ENCODE data around the gene CA10. TPM values are rescaled to one million over a fixed set of nuclear protein-coding genes. Genes with fewer than 3 reads are reported as not detected.

Gene CA10
- polyA plus RNA-seq, 3 donors, result 0.05 to 0.09 TPM; not detected in 1

GRCh38 chr17:51699303-51699702 is 459.2 kb downstream of the CA10 start:
- 76 to 89% (median 83%) methylated on average over 5 of the region's 5 CpGs for WGBS, 3 donors
- no peak overlapping the region for H3K27ac ChIP-seq (ENCODE audit: low read depth, low read length)

- H3K27ac ChIP-seq (ENCODE audit: low read depth, low read length), result no peak overlapping the region
- WGBS, 3 donors, result 66 to 79% (median 71%) methylated on average over 2 of the region's 2 CpGs
Measured at GRCh38 chr17:51692917-51693316, 465.6 kb downstream of the CA10 start.

GRCh38 chr17:51687887-51688286 is 470.6 kb downstream of the CA10 start:
- no peak overlapping the region for H3K27ac ChIP-seq (ENCODE audit: low read depth, low read length)
- 78 to 90% (median 80%) methylated on average over 3 of the region's 3 CpGs for WGBS, 3 donors

GRCh38 chr17:51685287-51685909 is 473.1 kb downstream of the CA10 start:
- WGBS, 3 donors, result 54 to 68% (median 68%) methylated on average over 2 of the region's 2 CpGs
- no peak overlapping the region for H3K27ac ChIP-seq (ENCODE audit: low read depth, low read length)

GRCh38 chr17:51684214-51684613 is 474.3 kb downstream of the CA10 start:
- no peak overlapping the region for H3K27ac ChIP-seq (ENCODE audit: low read depth, low read length)
- 53 to 58% (median 58%) methylated on average over 5 of the region's 5 CpGs for WGBS, 3 donors

GRCh38 chr17:51683291-51683690 is 475.2 kb downstream of the CA10 start:
- WGBS, 3 donors, result 78 to 92% (median 91%) methylated on average over 10 of the region's 10 CpGs
- no peak overlapping the region for H3K27ac ChIP-seq (ENCODE audit: low read depth, low read length)

- H3K27ac ChIP-seq (ENCODE audit: low read depth, low read length), result no peak overlapping the region
- 53 to 72% (median 63%) methylated on average over 5 of the region's 5 CpGs for WGBS, 3 donors
Measured at GRCh38 chr17:51682115-51682514, 476.4 kb downstream of the CA10 start.

- 76 to 92% (median 86%) methylated on average over 1 of the region's 1 CpG for WGBS, 3 donors
- H3K27ac ChIP-seq (ENCODE audit: low read depth, low read length), result no peak overlapping the region
Measured at GRCh38 chr17:51677875-51678274, 480.6 kb downstream of the CA10 start.

GRCh38 chr17:51676691-51677487 is 481.6 kb downstream of the CA10 start:
- WGBS, 3 donors, result 73 to 76% (median 73%) methylated on average over 5 of the region's 5 CpGs
- H3K27ac ChIP-seq (ENCODE audit: low read depth, low read length), result no peak overlapping the region

- no peak overlapping the region for H3K27ac ChIP-seq (ENCODE audit: low read depth, low read length)
- 63 to 74% (median 74%) methylated on average over 12 of the region's 12 CpGs for WGBS, 3 donors
Measured at GRCh38 chr17:51674579-51675255, 483.8 kb downstream of the CA10 start.

GRCh38 chr17:51673070-51673469 is 485.4 kb downstream of the CA10 start:
- no peak overlapping the region for H3K27ac ChIP-seq (ENCODE audit: low read depth, low read length)

- no peak overlapping the region for H3K27ac ChIP-seq (ENCODE audit: low read depth, low read length)
- WGBS, 3 donors, result 52 to 63% (median 61%) methylated on average over 4 of the region's 4 CpGs
Measured at GRCh38 chr17:51672065-51672464, 486.4 kb downstream of the CA10 start.

GRCh38 chr17:51670899-51671298 is 487.6 kb downstream of the CA10 start:
- 74 to 85% (median 75%) methylated on average over 3 of the region's 3 CpGs for WGBS, 3 donors
- H3K27ac ChIP-seq (ENCODE audit: low read depth, low read length), result no peak overlapping the region

- 84 to 94% (median 94%) methylated on average over 9 to 11 of the region's 11 CpGs for WGBS, 3 donors
- H3K27ac ChIP-seq (ENCODE audit: low read depth, low read length), result no peak overlapping the region
Measured at GRCh38 chr17:51668963-51669246, 489.6 kb downstream of the CA10 start.

- 72 to 90% (median 81%) methylated on average over 20 to 21 of the region's 21 CpGs for WGBS, 3 donors
- no peak overlapping the region for H3K27ac ChIP-seq (ENCODE audit: low read depth, low read length)
Measured at GRCh38 chr17:51668155-51668962, 490.2 kb downstream of the CA10 start.

GRCh38 chr17:51667706-51668083 is 490.8 kb downstream of the CA10 start:
- H3K27ac ChIP-seq (ENCODE audit: low read depth, low read length), result no peak overlapping the region
- 46 to 76% (median 76%) methylated on average over 2 of the region's 2 CpGs for WGBS, 3 donors

GRCh38 chr17:51666971-51667705 is 491.4 kb downstream of the CA10 start:
- 41 to 67% (median 63%) methylated on average over 1 of the region's 1 CpG for WGBS, 3 donors
- no peak overlapping the region for H3K27ac ChIP-seq (ENCODE audit: low read depth, low read length)
